Neural cell (in vitro differentiated cells): ENCODE results near the gene PCMT1. TPM values are rescaled to one million over a fixed set of nuclear protein-coding genes. Genes with fewer than 3 reads are reported as not detected.

Experiments used
- H2AFZ ChIP-seq: fragments of 200-600, 300-800 bp; sonication (generic), shearing (Covaris generic); 2 replicates; pipeline ENCODE4 v1.6.0; 2014; ENCODE audit warnings: low read depth, mild to moderate bottlenecking, antibody characterized with exemption, low read length, moderate library complexity
- H3F3A ChIP-seq: fragments of 200-600 bp; shearing (Covaris generic); 2 replicates; pipeline ENCODE4 v1.6.1; 2016; ENCODE audit warnings: mild to moderate bottlenecking, moderate library complexity, mixed read lengths, antibody characterized with exemption, low read length; ENCODE audit not compliant: insufficient read depth, poor library complexity, severe bottlenecking
- H3K27ac ChIP-seq: fragments of 200-600, 300-800 bp; sonication (generic), shearing (Covaris generic); 2 replicates; pipeline ENCODE4 v1.5.1; 2014; ENCODE audit warnings: mild to moderate bottlenecking, low read length, moderate library complexity
- H3K27me3 ChIP-seq: fragments of 300-800, 200-600 bp; sonication (generic), shearing (Covaris generic); 2 replicates; pipeline ENCODE4 v1.6.0; 2014; ENCODE audit warnings: mild to moderate bottlenecking, low read depth, low read length, moderate library complexity; ENCODE audit not compliant: insufficient read depth
- H3K36me3 ChIP-seq: fragments of 300-800, 200-600 bp; sonication (generic), shearing (Covaris generic); 2 replicates; pipeline ENCODE4 v1.5.1; 2014; ENCODE audit warnings: mild to moderate bottlenecking, antibody characterized with exemption, low read length, moderate library complexity; ENCODE audit not compliant: insufficient read depth
- H3K4me2 ChIP-seq: fragments of 300-800, 200-600 bp; sonication (generic), shearing (Covaris generic); 2 replicates; pipeline ENCODE4 v1.6.0; 2014; ENCODE audit warnings: mild to moderate bottlenecking, low read length
- H3K4me3 ChIP-seq: fragments of 300-800, 200-600 bp; sonication (generic), shearing (Covaris generic); 2 replicates; pipeline ENCODE4 v1.5.1; 2014; ENCODE audit warnings: mild to moderate bottlenecking, low read length, moderate library complexity
- H3K79me2 ChIP-seq: fragments of 200-600 bp; shearing (Covaris generic); replicated peaks from 2 replicates; pipeline ENCODE4 v1.6.0; 2014; ENCODE audit warnings: mild to moderate bottlenecking, low read length, moderate library complexity; ENCODE audit not compliant: insufficient read depth
- H3K9ac ChIP-seq: fragments of 300-800, 200-600 bp; sonication (generic), shearing (Covaris generic); 2 replicates; pipeline ENCODE4 v1.6.1; 2016; ENCODE audit warnings: mild to moderate bottlenecking, low read length, mixed read lengths
- H3K9me2 ChIP-seq: fragments of 200-600 bp; shearing (Covaris generic); 2 replicates; pipeline ENCODE4 v1.6.1; 2016; ENCODE audit warnings: mild to moderate bottlenecking, low read length, mixed read lengths; ENCODE audit not compliant: insufficient read depth
- H3K9me3 ChIP-seq: fragments of 200-600, 300-800 bp; sonication (generic), shearing (Covaris generic); 2 replicates; pipeline ENCODE4 v1.6.1; 2016; ENCODE audit warnings: mild to moderate bottlenecking, mixed run types, low read length, moderate library complexity, mixed read lengths
- H4K20me1 ChIP-seq: fragments of 200-600 bp; shearing (Covaris generic); 2 replicates; pipeline ENCODE4 v1.6.1; 2016; ENCODE audit warnings: mild to moderate bottlenecking, mixed run types; ENCODE audit not compliant: insufficient read depth
- EP300 ChIP-seq: fragments of 450-650 bp; conservative IDR thresholded peaks from 2 replicates; pipeline ENCODE4 v1.6.1; 2014; ENCODE audit warnings: antibody characterized with exemption, mild to moderate bottlenecking, moderate library complexity; ENCODE audit not compliant: poor library complexity, severe bottlenecking
- EZH2 ChIP-seq: fragments of 200-600, 300-800 bp; shearing (Covaris generic), sonication (generic); IDR thresholded peaks from 2 replicates; pipeline ENCODE4 v1.6.1; 2014; ENCODE audit warnings: antibody characterized with exemption, low read length, borderline replicate concordance, mild to moderate bottlenecking; ENCODE audit not compliant: insufficient read depth, poor library complexity, severe bottlenecking
- POLR2AphosphoS5 ChIP-seq: IDR thresholded peaks from 2 replicates; pipeline ENCODE4 v1.6.1; 2012
- RAD21 ChIP-seq: fragments of 450-650 bp; conservative IDR thresholded peaks from 2 replicates; pipeline ENCODE4 v1.6.1; 2014; ENCODE audit warnings: antibody characterized with exemption, mild to moderate bottlenecking, moderate library complexity
- SMC3 ChIP-seq: fragments of 450-650 bp; conservative IDR thresholded peaks from 2 replicates; pipeline ENCODE4 v1.6.1; 2014; ENCODE audit warnings: antibody characterized with exemption, mild to moderate bottlenecking, moderate library complexity; ENCODE audit not compliant: poor library complexity
- TAF1 ChIP-seq: IDR thresholded peaks from 2 replicates; pipeline ENCODE4 v1.6.1; 2012; ENCODE audit warnings: low read depth
- polyA plus RNA-seq: library from polyadenylated mRNA; depleted of rRNA; stranded (reverse); fragments of >200 nt; gene quantifications from 2 replicates; pipeline ENCODE4 v1.2.3, GENCODE V29; 2014
- TF ChIP-seq, protein P1 (sequence below): fragments of 450-650 bp; IDR thresholded peaks from 2 replicates; pipeline ENCODE4 v1.5.1; 2014; ENCODE audit warnings: antibody characterized with exemption, mild to moderate bottlenecking, moderate library complexity; ENCODE audit not compliant: poor library complexity, severe bottlenecking
- TF ChIP-seq, protein P2 (sequence below): IDR thresholded peaks from 2 replicates; pipeline ENCODE4 v1.6.1; 2012; ENCODE audit warnings: borderline replicate concordance

The PCMT1 gene
- polyA plus RNA-seq, 1 donor from 2014 or later, result 384 TPM

DNA sequence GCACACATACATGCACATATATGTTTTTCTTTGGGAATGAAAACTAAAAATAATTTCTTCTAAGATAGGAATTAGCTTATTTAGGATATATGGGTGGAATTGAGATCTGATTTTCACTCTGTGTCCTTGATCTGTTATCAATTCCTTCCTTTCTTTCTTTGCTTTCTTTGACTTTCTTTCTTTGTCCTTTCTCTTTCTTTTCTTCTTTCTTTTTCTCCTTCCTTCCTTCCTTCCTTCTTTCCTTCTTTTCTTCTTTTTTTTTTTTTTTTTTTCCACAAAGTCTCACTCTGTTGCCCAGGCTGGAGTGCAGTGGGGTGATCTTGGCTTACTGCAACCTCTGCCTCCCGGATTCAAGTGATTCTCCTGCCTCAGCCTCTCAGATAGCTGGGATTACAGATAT, 28.1 kb downstream of the PCMT1 start:
- Histone ChIP-seq H3K9ac (no peak overlapping the region), H3K9me2 (no peaks in the 10 kb centered on the region), H4K20me1 (no peaks in the 10 kb centered on the region), H3F3A (no peaks in the 10 kb centered on the region), H3K79me2 (no peaks in the 10 kb centered on the region), H3K9me3 (no peaks in the 10 kb centered on the region), H3K4me2 (no peak overlapping the region), H3K27ac (no peak overlapping the region), H3K27me3 (no peaks in the 10 kb centered on the region), H3K36me3 (no peaks in the 10 kb centered on the region), H3K4me3 (no peak overlapping the region), H2AFZ (no peak overlapping the region)
- TF ChIP-seq SMC3 (no peak), EZH2 (no peak), RAD21 (no peak), POLR2AphosphoS5 (no peak), EP300 (no peak)
- TF ChIP-seq, protein P1, sequence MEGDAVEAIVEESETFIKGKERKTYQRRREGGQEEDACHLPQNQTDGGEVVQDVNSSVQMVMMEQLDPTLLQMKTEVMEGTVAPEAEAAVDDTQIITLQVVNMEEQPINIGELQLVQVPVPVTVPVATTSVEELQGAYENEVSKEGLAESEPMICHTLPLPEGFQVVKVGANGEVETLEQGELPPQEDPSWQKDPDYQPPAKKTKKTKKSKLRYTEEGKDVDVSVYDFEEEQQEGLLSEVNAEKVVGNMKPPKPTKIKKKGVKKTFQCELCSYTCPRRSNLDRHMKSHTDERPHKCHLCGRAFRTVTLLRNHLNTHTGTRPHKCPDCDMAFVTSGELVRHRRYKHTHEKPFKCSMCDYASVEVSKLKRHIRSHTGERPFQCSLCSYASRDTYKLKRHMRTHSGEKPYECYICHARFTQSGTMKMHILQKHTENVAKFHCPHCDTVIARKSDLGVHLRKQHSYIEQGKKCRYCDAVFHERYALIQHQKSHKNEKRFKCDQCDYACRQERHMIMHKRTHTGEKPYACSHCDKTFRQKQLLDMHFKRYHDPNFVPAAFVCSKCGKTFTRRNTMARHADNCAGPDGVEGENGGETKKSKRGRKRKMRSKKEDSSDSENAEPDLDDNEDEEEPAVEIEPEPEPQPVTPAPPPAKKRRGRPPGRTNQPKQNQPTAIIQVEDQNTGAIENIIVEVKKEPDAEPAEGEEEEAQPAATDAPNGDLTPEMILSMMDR, result no peak
- TF ChIP-seq, protein P2, sequence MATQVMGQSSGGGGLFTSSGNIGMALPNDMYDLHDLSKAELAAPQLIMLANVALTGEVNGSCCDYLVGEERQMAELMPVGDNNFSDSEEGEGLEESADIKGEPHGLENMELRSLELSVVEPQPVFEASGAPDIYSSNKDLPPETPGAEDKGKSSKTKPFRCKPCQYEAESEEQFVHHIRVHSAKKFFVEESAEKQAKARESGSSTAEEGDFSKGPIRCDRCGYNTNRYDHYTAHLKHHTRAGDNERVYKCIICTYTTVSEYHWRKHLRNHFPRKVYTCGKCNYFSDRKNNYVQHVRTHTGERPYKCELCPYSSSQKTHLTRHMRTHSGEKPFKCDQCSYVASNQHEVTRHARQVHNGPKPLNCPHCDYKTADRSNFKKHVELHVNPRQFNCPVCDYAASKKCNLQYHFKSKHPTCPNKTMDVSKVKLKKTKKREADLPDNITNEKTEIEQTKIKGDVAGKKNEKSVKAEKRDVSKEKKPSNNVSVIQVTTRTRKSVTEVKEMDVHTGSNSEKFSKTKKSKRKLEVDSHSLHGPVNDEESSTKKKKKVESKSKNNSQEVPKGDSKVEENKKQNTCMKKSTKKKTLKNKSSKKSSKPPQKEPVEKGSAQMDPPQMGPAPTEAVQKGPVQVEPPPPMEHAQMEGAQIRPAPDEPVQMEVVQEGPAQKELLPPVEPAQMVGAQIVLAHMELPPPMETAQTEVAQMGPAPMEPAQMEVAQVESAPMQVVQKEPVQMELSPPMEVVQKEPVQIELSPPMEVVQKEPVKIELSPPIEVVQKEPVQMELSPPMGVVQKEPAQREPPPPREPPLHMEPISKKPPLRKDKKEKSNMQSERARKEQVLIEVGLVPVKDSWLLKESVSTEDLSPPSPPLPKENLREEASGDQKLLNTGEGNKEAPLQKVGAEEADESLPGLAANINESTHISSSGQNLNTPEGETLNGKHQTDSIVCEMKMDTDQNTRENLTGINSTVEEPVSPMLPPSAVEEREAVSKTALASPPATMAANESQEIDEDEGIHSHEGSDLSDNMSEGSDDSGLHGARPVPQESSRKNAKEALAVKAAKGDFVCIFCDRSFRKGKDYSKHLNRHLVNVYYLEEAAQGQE, result no peak

DNA sequence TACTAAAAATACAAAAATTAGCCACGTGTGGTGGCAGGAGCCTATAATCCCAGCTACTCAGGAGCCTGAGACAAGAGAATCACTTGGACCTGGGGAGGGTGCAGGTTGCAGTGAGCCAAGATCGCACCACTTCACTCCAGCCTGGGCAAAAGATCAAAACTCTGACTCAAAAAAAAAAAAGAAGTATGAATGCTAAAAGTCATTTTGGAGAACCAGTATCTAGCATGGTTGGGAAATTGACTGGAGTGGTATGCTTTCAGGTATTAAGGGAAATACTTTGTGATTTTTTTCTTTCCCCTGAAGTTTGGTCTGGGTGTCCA, 30.1 kb downstream of the PCMT1 start:
- no peaks in the 10 kb centered on the region for H3K27me3 ChIP-seq
- no peak overlapping the region for H2AFZ ChIP-seq
- no peaks in the 10 kb centered on the region for H3K36me3 ChIP-seq
- no peaks in the 10 kb centered on the region for H3K79me2 ChIP-seq
- H3K27ac ChIP-seq, result no peak overlapping the region
- TF ChIP-seq RAD21 (no peak), TAF1 (no peak), EZH2 (no peak), SMC3 (no peak), EP300 (no peak), POLR2AphosphoS5 (no peak)
- TF ChIP-seq, protein P1, result no peak
- TF ChIP-seq, protein P2, result no peak
- H4K20me1 ChIP-seq, result no peaks in the 10 kb centered on the region
- no peaks in the 10 kb centered on the region for H3K9me3 ChIP-seq
- no peak overlapping the region for H3K4me2 ChIP-seq
- H3K9ac ChIP-seq, result no peak overlapping the region
- no peak overlapping the region for H3K4me3 ChIP-seq
- H3K9me2 ChIP-seq, result no peaks in the 10 kb centered on the region
- no peaks in the 10 kb centered on the region for H3F3A ChIP-seq
